ENCODE results near the gene CLSTN2. TPM values are rescaled to one million over a fixed set of nuclear protein-coding genes. Genes with fewer than 3 reads are reported as not detected.

The CLSTN2 gene
- total RNA-seq, 1 experiment from 2014 or later, result not detected

DNA sequence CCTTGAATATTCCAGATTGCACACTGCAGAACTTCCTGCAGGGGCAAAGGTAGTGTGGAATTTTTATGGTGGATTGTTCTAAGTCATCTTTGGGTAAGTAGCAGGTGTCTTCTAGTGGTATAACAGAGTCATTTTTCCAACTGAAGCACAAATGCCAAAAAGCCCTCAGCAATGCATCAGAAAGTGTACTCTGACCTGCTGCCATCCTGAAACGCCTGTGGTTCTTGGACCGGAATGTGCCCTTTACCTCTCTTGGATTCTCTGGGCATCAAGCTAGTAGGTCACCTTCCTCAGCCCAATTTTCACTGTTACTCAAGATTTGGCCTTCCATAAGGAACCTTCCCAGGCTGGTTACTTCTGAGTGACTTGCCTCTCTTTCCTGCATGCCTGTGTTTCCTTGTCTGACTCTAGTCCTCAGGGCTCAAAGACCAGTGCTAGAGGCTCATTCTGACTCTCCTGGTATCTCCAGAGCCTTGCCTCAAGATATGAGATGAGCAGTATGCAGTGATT is 4.8 kb downstream of the CLSTN2 start:
- BruUV-seq (replicated peaks), result no TSS peak
- H2AFZ ChIP-seq (ENCODE audit: low read length), result no peak overlapping the region
- intact Hi-C loops (cut with micrococcal nuclease), result no loop called here
- H3K36me3 ChIP-seq (ENCODE audit: low read depth, low read length), result no peaks in the 10 kb centered on the region
- no peaks in the 10 kb centered on the region for H3F3A ChIP-seq (ENCODE audit: low read length, unreplicated experiment)
- no peaks in the 10 kb centered on the region for H3K4me1 ChIP-seq (ENCODE audit: insufficient read depth, low read length)
- H3K79me2 ChIP-seq (ENCODE audit: low read length), result no peaks in the 10 kb centered on the region
- no peak overlapping the region for H3K9ac ChIP-seq (ENCODE audit: low read length)
- TF ChIP-seq, protein P1, sequence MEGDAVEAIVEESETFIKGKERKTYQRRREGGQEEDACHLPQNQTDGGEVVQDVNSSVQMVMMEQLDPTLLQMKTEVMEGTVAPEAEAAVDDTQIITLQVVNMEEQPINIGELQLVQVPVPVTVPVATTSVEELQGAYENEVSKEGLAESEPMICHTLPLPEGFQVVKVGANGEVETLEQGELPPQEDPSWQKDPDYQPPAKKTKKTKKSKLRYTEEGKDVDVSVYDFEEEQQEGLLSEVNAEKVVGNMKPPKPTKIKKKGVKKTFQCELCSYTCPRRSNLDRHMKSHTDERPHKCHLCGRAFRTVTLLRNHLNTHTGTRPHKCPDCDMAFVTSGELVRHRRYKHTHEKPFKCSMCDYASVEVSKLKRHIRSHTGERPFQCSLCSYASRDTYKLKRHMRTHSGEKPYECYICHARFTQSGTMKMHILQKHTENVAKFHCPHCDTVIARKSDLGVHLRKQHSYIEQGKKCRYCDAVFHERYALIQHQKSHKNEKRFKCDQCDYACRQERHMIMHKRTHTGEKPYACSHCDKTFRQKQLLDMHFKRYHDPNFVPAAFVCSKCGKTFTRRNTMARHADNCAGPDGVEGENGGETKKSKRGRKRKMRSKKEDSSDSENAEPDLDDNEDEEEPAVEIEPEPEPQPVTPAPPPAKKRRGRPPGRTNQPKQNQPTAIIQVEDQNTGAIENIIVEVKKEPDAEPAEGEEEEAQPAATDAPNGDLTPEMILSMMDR (conservative IDR thresholded peaks at IDR 0.05; ENCODE audit: low read depth, low read length), result no peak
- no peak for TF ChIP-seq EZH2phosphoT487 (IDR thresholded peaks at IDR 0.05; ENCODE audit: borderline replicate concordance, low read length)
- TF ChIP-seq EZH2 (IDR thresholded peaks at IDR 0.05; ENCODE audit: low read length, unreplicated experiment), result no peak
- no peak overlapping the region for H3K4me3 ChIP-seq (ENCODE audit: low read length)
- H3K27ac ChIP-seq (ENCODE audit: low read length), result no peak overlapping the region
- ChIA-PET POLR2A (ENCODE audit: unreplicated experiment) (no interaction called here), CTCF (no interaction called here)
- H3K4me2 ChIP-seq (ENCODE audit: low read length), result no peak overlapping the region
- H3K27me3 ChIP-seq (ENCODE audit: low read length), result peaks cover 22% of the 10 kb centered on the region
- H3K9me3 ChIP-seq (ENCODE audit: low read length), result no peaks in the 10 kb centered on the region
- ATAC-seq, result no peak
- no peak for DNase-seq
- no peaks in the 10 kb centered on the region for H3K9me2 ChIP-seq (replicated peaks; ENCODE audit: low read length)
- no peaks in the 10 kb centered on the region for H4K20me1 ChIP-seq (ENCODE audit: low read length)

DNA sequence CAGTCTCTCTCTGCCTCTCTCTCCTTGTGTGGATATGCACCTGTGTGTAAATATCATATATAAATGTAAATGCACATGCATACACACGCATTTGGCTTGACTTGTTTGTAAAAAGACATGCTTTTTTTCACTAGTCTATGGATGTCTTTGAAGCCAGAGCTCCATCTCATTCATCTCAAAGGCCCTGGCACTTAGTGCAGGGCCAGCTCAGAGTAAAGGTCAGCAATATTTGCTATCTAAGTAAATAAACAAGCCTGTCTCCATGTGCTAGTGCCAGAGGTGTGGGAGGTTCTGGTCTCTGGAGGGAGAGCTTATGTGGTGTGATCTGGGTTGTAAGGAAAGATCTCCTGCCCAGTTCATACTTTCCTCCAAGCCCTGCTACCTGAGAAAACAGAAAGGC is 5.6 kb downstream of the CLSTN2 start:
- no peak for DNase-seq
- Histone ChIP-seq H3K4me2 (ENCODE audit: low read length) (no peak overlapping the region), H3K36me3 (ENCODE audit: low read depth, low read length) (no peaks in the 10 kb centered on the region), H2AFZ (ENCODE audit: low read length) (no peak overlapping the region), H3K79me2 (ENCODE audit: low read length) (no peaks in the 10 kb centered on the region), H3K4me3 (ENCODE audit: low read length) (no peak overlapping the region), H3K4me1 (ENCODE audit: insufficient read depth, low read length) (no peaks in the 10 kb centered on the region), H3K9me2 (replicated peaks; ENCODE audit: low read length) (no peaks in the 10 kb centered on the region), H3K9ac (ENCODE audit: low read length) (no peak overlapping the region), H3K27me3 (ENCODE audit: low read length) (peaks cover 15% of the 10 kb centered on the region), H4K20me1 (ENCODE audit: low read length) (no peaks in the 10 kb centered on the region), H3K9me3 (ENCODE audit: low read length) (no peaks in the 10 kb centered on the region), H3F3A (ENCODE audit: low read length, unreplicated experiment) (no peaks in the 10 kb centered on the region), H3K27ac (ENCODE audit: low read length) (no peak overlapping the region)
- ChIA-PET POLR2A (ENCODE audit: unreplicated experiment) (no interaction called here), CTCF (no interaction called here)
- intact Hi-C loops (cut with micrococcal nuclease), result no loop called here
- BruUV-seq (replicated peaks), result no TSS peak
- TF ChIP-seq EZH2 (IDR thresholded peaks at IDR 0.05; ENCODE audit: low read length, unreplicated experiment) (no peak), EZH2phosphoT487 (IDR thresholded peaks at IDR 0.05; ENCODE audit: borderline replicate concordance, low read length) (no peak)
- TF ChIP-seq, protein P1 (conservative IDR thresholded peaks at IDR 0.05; ENCODE audit: low read depth, low read length), result no peak
- no peak for ATAC-seq

DNA sequence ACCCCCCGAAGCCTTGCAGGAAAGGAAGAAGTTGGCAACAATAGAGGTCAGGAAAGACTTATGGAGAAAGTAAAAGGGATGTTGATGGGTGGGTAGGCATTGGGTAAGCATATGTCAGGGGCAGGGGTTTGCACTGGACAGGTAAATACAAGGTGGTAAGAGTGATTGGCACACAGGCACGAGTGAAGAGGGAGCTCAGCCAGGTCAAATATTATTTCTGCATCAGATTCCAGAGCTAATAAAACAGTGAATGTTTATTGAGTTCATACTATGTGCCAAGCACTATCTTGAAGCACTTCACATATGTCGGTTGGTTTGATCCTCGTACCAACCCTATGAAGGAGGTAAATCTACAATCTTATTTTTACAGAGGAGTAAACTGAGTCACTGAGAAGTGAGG is 6.6 kb downstream of the CLSTN2 start:
- Histone ChIP-seq H3K4me1 (ENCODE audit: insufficient read depth, low read length) (no peaks in the 10 kb centered on the region), H3K36me3 (ENCODE audit: low read depth, low read length) (no peaks in the 10 kb centered on the region), H3F3A (ENCODE audit: low read length, unreplicated experiment) (no peaks in the 10 kb centered on the region), H3K79me2 (ENCODE audit: low read length) (no peaks in the 10 kb centered on the region), H3K4me2 (ENCODE audit: low read length) (no peak overlapping the region), H3K27ac (ENCODE audit: low read length) (no peak overlapping the region), H3K9me3 (ENCODE audit: low read length) (no peaks in the 10 kb centered on the region), H3K9ac (ENCODE audit: low read length) (no peak overlapping the region), H4K20me1 (ENCODE audit: low read length) (no peaks in the 10 kb centered on the region), H3K4me3 (ENCODE audit: low read length) (no peak overlapping the region), H2AFZ (ENCODE audit: low read length) (no peak overlapping the region), H3K9me2 (replicated peaks; ENCODE audit: low read length) (no peaks in the 10 kb centered on the region), H3K27me3 (ENCODE audit: low read length) (peaks cover 6% of the 10 kb centered on the region)
- TF ChIP-seq EZH2phosphoT487 (IDR thresholded peaks at IDR 0.05; ENCODE audit: borderline replicate concordance, low read length) (no peak), EZH2 (IDR thresholded peaks at IDR 0.05; ENCODE audit: low read length, unreplicated experiment) (no peak)
- TF ChIP-seq, protein P1 (conservative IDR thresholded peaks at IDR 0.05; ENCODE audit: low read depth, low read length), result no peak
- ChIA-PET CTCF (no interaction called here), POLR2A (ENCODE audit: unreplicated experiment) (no interaction called here)
- BruUV-seq (replicated peaks), result no TSS peak
- intact Hi-C loops (cut with micrococcal nuclease), result no loop called here
- ATAC-seq, result no peak
- DNase-seq, result no peak

All from PC-3 (cell line).